GM12878 (cell line): Measurements from ENCODE around the gene SSTR4. TPM values are rescaled to one million over a fixed set of nuclear protein-coding genes. Genes with fewer than 3 reads are reported as not detected.

Experiments used
- ATAC-seq: fragments of 200-7000 bp; cut with Tn5 transposase; 3 replicates; pipeline ENCODE4 v1.9.1; 2020; ENCODE audit warnings: mild to moderate bottlenecking, moderate library complexity
- BruUV-seq: library from RNA; stranded (reverse); fragments of 400-500 nt; replicated peaks from 2 replicates; lab custom pipeline; 2021; lab: Mats Ljungman, UMichigan
- CTCF ChIA-PET: fragments of 300-600 bp; sonication (Branson Sonifier 250); formaldehyde crosslinking; extraction: SDS; loops from one replicate; lab custom pipeline; 2021; ENCODE audit warnings: inconsistent platforms; lab: Yijun Ruan, JAX
- POLR2A ChIA-PET: fragments of 350-600 bp; formaldehyde crosslinking; extraction: SDS; loops from one replicate; lab custom pipeline; 2021; ENCODE audit warnings: inconsistent platforms; lab: Charles Lee
- RAD21 ChIA-PET: fragments of 300-600 bp; sonication (Branson Sonifier 250); formaldehyde crosslinking; loops from one replicate; lab custom pipeline; 2023; ENCODE audit warnings: antibody characterized with exemption; ENCODE audit not compliant: unreplicated experiment; lab: Charles Lee
- SMC1A ChIA-PET: fragments of 300-600 bp; sonication (Branson Sonifier 250); formaldehyde crosslinking; loops from one replicate; lab custom pipeline; 2023; ENCODE audit not compliant: unreplicated experiment, uncharacterized antibody; lab: Charles Lee
- DNase-seq: peaks from one replicate; pipeline ENCODE4 v3.0.0-alpha.2; 2011; ENCODE audit warnings: low read depth, low spot score
- FAIRE-seq: peaks from 3 replicates; lab custom pipeline; 2011; peaks lifted over from hg19 to GRCh38; lab: Jason Lieb, UNC
- H2AFZ ChIP-seq: 2 replicates; pipeline ENCODE4 v1.6.0; 2011; ENCODE audit warnings: low read depth, low read length, control low read depth; ENCODE audit not compliant: control insufficient read depth
- H3K27ac ChIP-seq: 2 replicates; pipeline ENCODE4 v1.5.1; 2011; ENCODE audit warnings: control low read depth; ENCODE audit not compliant: control insufficient read depth, insufficient read depth
- H3K27me3 ChIP-seq, 2 experiments: replicated peaks in 1 of 2; 2 replicates each; pipeline versions ENCODE4 v1.6.0 to v1.6.1; 2011; ENCODE audit warnings: low read length in 1 of 2; ENCODE audit not compliant: control insufficient read depth in 2 of 2, insufficient read depth in 2 of 2
- H3K36me3 ChIP-seq, 2 experiments: 2 replicates each; pipeline ENCODE4 v1.5.1; 2011; ENCODE audit warnings: low read length in 1 of 2; ENCODE audit not compliant: control insufficient read depth in 2 of 2, insufficient read depth in 2 of 2
- H3K4me1 ChIP-seq: 2 replicates; pipeline ENCODE4 v1.6.1; 2011; ENCODE audit warnings: mild to moderate bottlenecking, low read length, moderate library complexity, mixed read lengths; ENCODE audit not compliant: control insufficient read depth, insufficient read depth
- H3K4me2 ChIP-seq: 2 replicates; pipeline ENCODE4 v1.6.0; 2011; ENCODE audit warnings: control low read depth; ENCODE audit not compliant: control insufficient read depth, insufficient read depth
- H3K4me3 ChIP-seq: fragments of 200-600 bp; sonication (generic); 2 replicates; pipeline ENCODE4 v1.5.1; 2016
- H3K79me2 ChIP-seq: 2 replicates; pipeline ENCODE4 v1.6.0; 2011; ENCODE audit warnings: low read length; ENCODE audit not compliant: control insufficient read depth, insufficient read depth
- H3K9ac ChIP-seq: 2 replicates; pipeline ENCODE4 v1.8.0; 2011; ENCODE audit warnings: low read length, control low read depth, mixed read lengths; ENCODE audit not compliant: control insufficient read depth, insufficient read depth
- H3K9me3 ChIP-seq: replicated peaks from 3 replicates; pipeline ENCODE4 v1.5.1; 2011; ENCODE audit warnings: mild to moderate bottlenecking, low read length; ENCODE audit not compliant: control insufficient read depth, insufficient read depth
- H4K20me1 ChIP-seq: 2 replicates; pipeline ENCODE4 v1.6.0; 2011; ENCODE audit not compliant: control insufficient read depth, insufficient read depth
- ASH2L ChIP-seq: fragments of 300-600, 200-600 bp; sonication (generic); IDR thresholded peaks from 2 replicates; pipeline ENCODE4 v1.6.1; 2017; ENCODE audit warnings: low read depth, mild to moderate bottlenecking, borderline replicate concordance
- CBX5 ChIP-seq: sonication (generic); IDR thresholded peaks from 2 replicates; pipeline ENCODE4 v1.6.1; 2016; ENCODE audit warnings: low read depth, moderate library complexity, mild to moderate bottlenecking, inconsistent platforms
- CEBPB ChIP-seq, 2 experiments: fragments of 150-350 bp in 1 of 2; IDR thresholded peaks; 2 replicates each; pipeline ENCODE4 v1.6.1; 2012 to 2014; ENCODE audit warnings: low read depth in 2 of 2, low read length in 2 of 2, borderline replicate concordance in 1 of 2, inconsistent platforms in 1 of 2
- CREM ChIP-seq: IDR thresholded peaks from 2 replicates; pipeline ENCODE4 v1.6.1; 2014; ENCODE audit warnings: antibody characterized with exemption, low read depth
- ESRRA ChIP-seq: IDR thresholded peaks from 2 replicates; pipeline ENCODE4 v1.6.1; 2012; ENCODE audit warnings: mild to moderate bottlenecking, low read length, improper control_type of control experiment
- HDAC2 ChIP-seq: fragments of 200-600 bp; sonication (generic); IDR thresholded peaks from 2 replicates; pipeline ENCODE4 v1.6.1; 2017
- HDAC6 ChIP-seq: fragments of 200-600 bp; sonication (generic); IDR thresholded peaks from one replicate; pipeline ENCODE4 v1.8.0; 2017; ENCODE audit warnings: antibody characterized with exemption; ENCODE audit not compliant: unreplicated experiment
- HDGF ChIP-seq: fragments of 450-650 bp; IDR thresholded peaks from 2 replicates; pipeline ENCODE4 v1.6.1; 2016; ENCODE audit warnings: antibody characterized with exemption
- MAX ChIP-seq: IDR thresholded peaks from 2 replicates; pipeline ENCODE4 v1.6.1; 2012; ENCODE audit warnings: low read depth, low read length, improper control_type of control experiment
- MTA3 ChIP-seq: IDR thresholded peaks from 2 replicates; pipeline ENCODE4 v1.6.1; 2012; ENCODE audit warnings: low read length, inconsistent platforms, borderline replicate concordance
- NR2C2 ChIP-seq: IDR thresholded peaks from 2 replicates; pipeline ENCODE4 v1.6.1; 2011; ENCODE audit warnings: borderline replicate concordance, low read depth; ENCODE audit not compliant: control insufficient read depth, insufficient read length
- PML ChIP-seq: IDR thresholded peaks from 2 replicates; pipeline ENCODE4 v1.6.1; 2012; ENCODE audit warnings: low read length, inconsistent platforms
- RFX5 ChIP-seq: IDR thresholded peaks from 2 replicates; pipeline ENCODE4 v1.6.1; 2011; ENCODE audit warnings: low read depth, low read length, improper control_type of control experiment
- SIX5 ChIP-seq: IDR thresholded peaks from 2 replicates; pipeline ENCODE4 v1.6.1; 2011; ENCODE audit warnings: mild to moderate bottlenecking, low read depth, low read length, moderate library complexity; ENCODE audit not compliant: severe bottlenecking
- SP1 ChIP-seq: IDR thresholded peaks from one replicate; pipeline ENCODE4 v1.6.1; 2011; ENCODE audit warnings: low read depth, low read length
- SREBF1 ChIP-seq: IDR thresholded peaks from 2 replicates; pipeline ENCODE4 v1.6.1; 2012; ENCODE audit warnings: mild to moderate bottlenecking, low read length
- WGBS: methylation state at CpG from one replicate; pipeline ENCODE4 v1.1.6; 2016; ENCODE audit warnings: low lambda C conversion rate; ENCODE audit not compliant: insufficient replicate concordance, insufficient coverage; ENCODE audit errors: missing lambda C conversion rate; 5-methylcytosine and 5-hydroxymethylcytosine counted together
- in situ Hi-C: fragments of 300-500 bp; cut with MboI; formaldehyde crosslinking; loops from 9 replicates; pipeline ENCODE4 v1.14.3; 2018; ENCODE audit warnings: mixed read lengths
- intact Hi-C: fragments of 100-400 bp; cut with micrococcal nuclease; formaldehyde crosslinking; loops from one replicate; pipeline ENCODE4 v1.14.2; 2022; ENCODE audit not compliant: unreplicated experiment
- polyA plus RNA-seq, 11 experiments: library from polyadenylated mRNA; depleted of rRNA in 4 of 11; unstranded in 6 of 11; stranded (reverse) in 5 of 11; fragments of >200 nt; fragmentation: Nextera tagmentation in 4 of 11; fragmentation: Illumina TruSeq in 1 of 11; extraction: Ambion mirVana in 4 of 11; extraction: Trizol in 1 of 11; gene quantifications; 1 replicate in 1 of 11; 2 replicates in 10 of 11; pipeline versions ENCODE4 v1.2.1 to v1.2.3, GENCODE V29; 2011 to 2016; ENCODE audit warnings: inconsistent platforms in 2 of 11, missing spikeins in 2 of 11, low read depth in 1 of 11
- total RNA-seq, 4 experiments: library from RNA; depleted of rRNA in 3 of 4; stranded (reverse); fragments of >200 nt in 3 of 4; fragmentation: Illumina TruSeq in 1 of 4; extraction: Trizol in 1 of 4; gene quantifications; 2 replicates each; pipeline versions ENCODE4 v1.2.1 to v1.2.3, GENCODE V29; 2013 to 2021
- TF ChIP-seq, protein P1 (sequence below): fragments of 450-650 bp; IDR thresholded peaks from 2 replicates; pipeline ENCODE4 v1.6.1; 2017; ENCODE audit warnings: borderline replicate concordance

The SSTR4 gene
- total and polyA plus RNA-seq, 10 of the 15 experiments (the other 5 are each of a cell fraction or from before 2014, with no cell fraction given), result not detected

DNA sequence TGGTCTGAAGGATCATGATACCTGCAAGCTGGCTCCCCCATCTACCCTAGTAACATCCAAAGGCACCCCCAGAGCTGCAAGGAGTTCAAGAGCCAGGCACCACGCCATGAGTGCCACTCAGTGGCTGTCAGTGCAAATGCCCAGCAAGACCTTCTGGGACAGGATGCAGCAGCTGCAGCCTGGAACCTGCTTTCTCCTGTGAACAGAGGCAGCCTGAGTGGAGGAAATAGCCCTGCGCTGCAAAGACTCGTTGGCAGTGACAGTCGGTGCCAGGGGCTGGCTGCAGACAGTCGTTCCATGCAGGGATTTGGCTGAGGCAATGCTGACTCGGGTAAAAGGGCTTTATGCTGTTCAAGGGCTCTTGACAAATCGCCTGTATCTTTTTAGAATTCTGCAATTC is 15.7 kb upstream of the SSTR4 start:
- intact Hi-C loops (no loop called here), in situ Hi-C loops (no loop called here)
- no peak for DNase-seq
- CTCF ChIA-PET, result interaction anchor here (1.3 kb wide), 1 partner anchor 216 kb away, joined by 3 read pairs; no protein-coding TSS in a partner anchor
- no peaks in the 10 kb centered on the region for H4K20me1 ChIP-seq
- no peaks in the 10 kb centered on the region for H3K36me3 ChIP-seq
- H3K4me2 ChIP-seq, result no peak overlapping the region
- no peaks in the 10 kb centered on the region for H3K9me3 ChIP-seq
- FAIRE-seq, result no peak
- no peak for ATAC-seq
- no peaks in the 10 kb centered on the region; a peak in 2 of 4 replicates for H3K27me3 ChIP-seq
- no peaks in the 10 kb centered on the region for H3K79me2 ChIP-seq
- TF ChIP-seq MAX (no peak), SREBF1 (no peak), HDGF (no peak), NR2C2 (no peak), RFX5 (no peak), HDAC6 (no peak), ASH2L (no peak), CBX5 (no peak), CEBPB (IDR thresholded peaks at IDR 0.05; ENCODE audit: borderline replicate concordance in 1 of 2, low read depth in 2 of 2, low read length in 2 of 2) (no peak), MTA3 (no peak), SP1 (no peak), CREM (no peak), HDAC2 (no peak), SIX5 (no peak), PML (no peak), ESRRA (no peak)
- TF ChIP-seq, protein P1, sequence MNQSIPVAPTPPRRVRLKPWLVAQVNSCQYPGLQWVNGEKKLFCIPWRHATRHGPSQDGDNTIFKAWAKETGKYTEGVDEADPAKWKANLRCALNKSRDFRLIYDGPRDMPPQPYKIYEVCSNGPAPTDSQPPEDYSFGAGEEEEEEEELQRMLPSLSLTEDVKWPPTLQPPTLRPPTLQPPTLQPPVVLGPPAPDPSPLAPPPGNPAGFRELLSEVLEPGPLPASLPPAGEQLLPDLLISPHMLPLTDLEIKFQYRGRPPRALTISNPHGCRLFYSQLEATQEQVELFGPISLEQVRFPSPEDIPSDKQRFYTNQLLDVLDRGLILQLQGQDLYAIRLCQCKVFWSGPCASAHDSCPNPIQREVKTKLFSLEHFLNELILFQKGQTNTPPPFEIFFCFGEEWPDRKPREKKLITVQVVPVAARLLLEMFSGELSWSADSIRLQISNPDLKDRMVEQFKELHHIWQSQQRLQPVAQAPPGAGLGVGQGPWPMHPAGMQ, result no peak
- H3K27ac ChIP-seq, result no peak overlapping the region
- H2AFZ ChIP-seq, result no peak overlapping the region
- H3K9ac ChIP-seq, result no peak overlapping the region
- H3K4me1 ChIP-seq, result no peaks in the 10 kb centered on the region
- POLR2A ChIA-PET, result no interaction called here
- SMC1A ChIA-PET, result interaction anchor here (0.6 to 2.0 kb wide), 3 partner anchors 140 to 328 kb away, joined by 3 to 6 read pairs (median 4); no protein-coding TSS in a partner anchor
- no TSS peak for BruUV-seq
- RAD21 ChIA-PET, result no interaction called here
- H3K4me3 ChIP-seq, result no peak overlapping the region
- 48% methylated on average over 7 of the region's 7 CpGs for WGBS
